Endometrial microvascular endothelial cells (primary cell): ENCODE measurements around the gene CCL8. TPM values are rescaled to one million over a fixed set of nuclear protein-coding genes. Genes with fewer than 3 reads are reported as not detected.

Experiments used
- in situ Hi-C: cut with HindIII; loops from 2 replicates; pipeline ENCODE4 v1.10.0; 2017; ENCODE audit warnings: low sequenced_read_pairs, low pct_unique_long_range_greater_than_20kb; ENCODE audit errors: inconsistent ontology term
- total RNA-seq: library from RNA; depleted of rRNA; stranded (reverse); fragments of >200 nt; gene quantifications from one replicate; pipeline ENCODE4 v1.2.3, GENCODE V29; 2015; ENCODE audit errors: inconsistent ontology term

CCL8 gene
- total RNA-seq, 1 donor from 2014 or later: not detected

GRCh38 chr17:34363183-34363661 is 44.0 kb downstream of the CCL8 start, which contains the start of gene CCL1:
CCL1 (minus strand) TSS chr17:34363233; CDS start chr17:34363161, 72 bp downstream.
- in situ Hi-C loops: no loop called here

GRCh38 chr17:34364751-34365150 is 45.5 kb downstream of the CCL8 start:
- in situ Hi-C loops: no loop called here

GRCh38 chr17:34365340-34365739 is 46.1 kb downstream of the CCL8 start:
- in situ Hi-C loops: no loop called here

- in situ Hi-C loops: no loop called here
These were observed 46.8 kb downstream of the CCL8 start for GRCh38 chr17:34366010-34366409.

GRCh38 chr17:34366529-34367107 is 47.4 kb downstream of the CCL8 start:
- in situ Hi-C loops: no loop called here

- in situ Hi-C loops: no loop called here
These were observed 48.4 kb downstream of the CCL8 start for GRCh38 chr17:34367486-34368195.

- in situ Hi-C loops: no loop called here
These were observed 49.1 kb downstream of the CCL8 start for GRCh38 chr17:34368196-34368945.

- in situ Hi-C loops: no loop called here
These were observed 49.8 kb downstream of the CCL8 start for GRCh38 chr17:34368946-34369500.

GRCh38 chr17:34369571-34369970 is 50.3 kb downstream of the CCL8 start:
- in situ Hi-C loops: no loop called here

- in situ Hi-C loops: no loop called here
These were observed 51.3 kb downstream of the CCL8 start for GRCh38 chr17:34370376-34370996.

GRCh38 chr17:34370997-34371395 is 51.8 kb downstream of the CCL8 start:
- in situ Hi-C loops: no loop called here

Other genes starting within 250 kb of the CCL8 start
- gene CCL2, start 64.2 kb upstream of the CCL8 start, total RNA-seq: 62.0 TPM
- 0.37 TPM for gene CCL7, start 49.2 kb upstream of the CCL8 start, total RNA-seq
- not detected for gene CCL11, start 33.7 kb upstream of the CCL8 start, total RNA-seq
- gene CCL13, start 37.0 kb downstream of the CCL8 start, total RNA-seq: not detected
- not detected for gene CCL1, start 43.8 kb downstream of the CCL8 start, total RNA-seq